Liver (tissue), 9 donors: ENCODE results near the gene USP15. TPM values are rescaled to one million over a fixed set of nuclear protein-coding genes. Genes with fewer than 3 reads are reported as not detected.

Experiments used
- DNase-seq: peaks from one replicate; pipeline ENCODE4 v3.0.0-alpha.2; 2017; ENCODE audit warnings: low spot score
- H3K27ac ChIP-seq, 2 donors: one replicate each; pipeline ENCODE4 v1.7.0; 2013; ENCODE audit warnings: inconsistent platforms in 2 of 2, low read length in 2 of 2, control low read depth in 1 of 2, low read depth in 1 of 2, mild to moderate bottlenecking in 1 of 2
- H3K27me3 ChIP-seq, 4 donors: one replicate each; pipeline versions ENCODE4 v1.6.1 to v1.7.0; 2013; ENCODE audit warnings: low read length in 3 of 4, inconsistent platforms in 1 of 4, mild to moderate bottlenecking in 1 of 4, moderate library complexity in 1 of 4; ENCODE audit not compliant: control insufficient read depth in 4 of 4, insufficient read depth in 4 of 4
- H3K36me3 ChIP-seq, 4 donors: one replicate each; pipeline versions ENCODE4 v1.6.1 to v1.7.0; 2013; ENCODE audit warnings: low read length in 3 of 4, mild to moderate bottlenecking in 3 of 4, low read depth in 1 of 4, moderate library complexity in 1 of 4; ENCODE audit not compliant: control insufficient read depth in 4 of 4, insufficient read depth in 3 of 4
- H3K4me1 ChIP-seq, 4 donors: one replicate each; pipeline versions ENCODE4 v1.6.1 to v1.7.0; 2013; ENCODE audit warnings: low read length in 3 of 4, mild to moderate bottlenecking in 3 of 4, moderate library complexity in 1 of 4; ENCODE audit not compliant: control insufficient read depth in 4 of 4, insufficient read depth in 4 of 4
- H3K4me3 ChIP-seq, 3 donors: one replicate each; pipeline versions ENCODE4 v1.6.1 to v1.7.0; 2013; ENCODE audit warnings: low read length in 3 of 3, control low read depth in 1 of 3, low read depth in 1 of 3, mild to moderate bottlenecking in 1 of 3
- H3K9ac ChIP-seq, 2 donors: one replicate each; pipeline ENCODE4 v1.7.0; 2013; ENCODE audit warnings: low read length in 2 of 2, mild to moderate bottlenecking in 2 of 2, moderate library complexity in 2 of 2, control low read depth in 1 of 2, low read depth in 1 of 2
- H3K9me3 ChIP-seq, 4 donors: one replicate each; pipeline versions ENCODE4 v1.6.1 to v1.7.0; 2013; ENCODE audit warnings: low read length in 3 of 4; ENCODE audit not compliant: control insufficient read depth in 4 of 4
- EGR1 ChIP-seq, 2 donors: IDR thresholded peaks; 2 replicates each; pipeline ENCODE4 v1.6.1; 2016 to 2018; ENCODE audit warnings: antibody characterized with exemption in 2 of 2, low read depth in 2 of 2
- FOXA1 ChIP-seq: IDR thresholded peaks from 2 replicates; pipeline ENCODE4 v1.6.1; 2016; ENCODE audit warnings: antibody characterized with exemption
- FOXA2 ChIP-seq: IDR thresholded peaks from 2 replicates; pipeline ENCODE4 v1.6.1; 2016; ENCODE audit warnings: antibody characterized with exemption
- GABPA ChIP-seq, 2 donors: IDR thresholded peaks in 1 of 2; conservative IDR thresholded peaks in 1 of 2; 2 replicates each; pipeline ENCODE4 v1.6.1; 2016; ENCODE audit warnings: antibody characterized with exemption in 2 of 2, mild to moderate bottlenecking in 1 of 2, moderate library complexity in 1 of 2
- HNF4A ChIP-seq, 2 donors: conservative IDR thresholded peaks; 2 replicates each; pipeline ENCODE4 v1.6.1; 2016; ENCODE audit warnings: antibody characterized with exemption in 2 of 2, mild to moderate bottlenecking in 2 of 2
- HNF4G ChIP-seq: IDR thresholded peaks from 2 replicates; pipeline ENCODE4 v1.6.1; 2016; ENCODE audit warnings: antibody characterized with exemption
- JUND ChIP-seq, 2 donors: IDR thresholded peaks; 2 replicates each; pipeline ENCODE4 v1.6.1; 2016; ENCODE audit warnings: antibody characterized with exemption in 2 of 2
- NR2F2 ChIP-seq: IDR thresholded peaks from 2 replicates; pipeline ENCODE4 v1.6.1; 2016; ENCODE audit warnings: antibody characterized with exemption
- RAD21 ChIP-seq, 2 donors: IDR thresholded peaks; 2 replicates each; pipeline ENCODE4 v1.6.1; 2016; ENCODE audit warnings: antibody characterized with exemption in 2 of 2, mild to moderate bottlenecking in 2 of 2
- RXRA ChIP-seq, 2 donors: IDR thresholded peaks; 2 replicates each; pipeline ENCODE4 v1.6.1; 2017 to 2018; ENCODE audit warnings: antibody characterized with exemption in 2 of 2, mild to moderate bottlenecking in 1 of 2
- SP1 ChIP-seq: IDR thresholded peaks from 2 replicates; pipeline ENCODE4 v1.6.1; 2018; ENCODE audit warnings: antibody characterized with exemption, mild to moderate bottlenecking
- TAF1 ChIP-seq: conservative IDR thresholded peaks from 2 replicates; pipeline ENCODE4 v1.6.1; 2016; ENCODE audit warnings: antibody characterized with exemption, mild to moderate bottlenecking
- YY1 ChIP-seq: IDR thresholded peaks from 2 replicates; pipeline ENCODE4 v1.6.1; 2016; ENCODE audit warnings: antibody characterized with exemption, mild to moderate bottlenecking
- WGBS: extraction: QIAGEN DNeasy Blood & Tissue Kit; methylation state at CpG from one replicate; pipeline ENCODE4 v1.1.7; 2013; 5-methylcytosine and 5-hydroxymethylcytosine counted together
- polyA plus RNA-seq, 2 donors: library from polyadenylated mRNA; stranded (reverse) in 1 of 2; unstranded in 1 of 2; fragments of 200-250 nt in 1 of 2; fragments of >200 nt in 1 of 2; fragmentation: Nextera tagmentation in 1 of 2; extraction: Ambion mirVana in 1 of 2; gene quantifications; one replicate each; pipeline versions ENCODE4 v1.2.1 to v1.2.3, GENCODE V29; 2013 to 2015
- total RNA-seq, 2 donors: library from RNA; depleted of rRNA; stranded (reverse); fragments of >200 nt; gene quantifications; one replicate each; pipeline ENCODE4 v1.2.3, GENCODE V29; 2014
- TF ChIP-seq, protein P1 (sequence below): IDR thresholded peaks from 2 replicates; pipeline ENCODE4 v1.6.1; 2016; ENCODE audit warnings: antibody characterized with exemption
- TF ChIP-seq, protein P2 (sequence below): IDR thresholded peaks from 2 replicates; pipeline ENCODE4 v1.6.1; 2016; ENCODE audit warnings: antibody characterized with exemption
- TF ChIP-seq, protein P3 (sequence below): fragments of 150-350 bp; IDR thresholded peaks from 2 replicates; pipeline ENCODE4 v1.5.1; 2017; ENCODE audit warnings: improper control_type of control experiment, low read depth, low read length; ENCODE audit not compliant: missing input control
- TF ChIP-seq, protein P4 (sequence below): IDR thresholded peaks from 2 replicates; pipeline ENCODE4 v1.6.1; 2016; ENCODE audit warnings: antibody characterized with exemption
- TF ChIP-seq, protein P5 (sequence below): IDR thresholded peaks from 2 replicates; pipeline ENCODE4 v1.6.1; 2016; ENCODE audit warnings: antibody characterized with exemption, mild to moderate bottlenecking
- donor health status: healthy.
- donor health status: healthy.
- donor health status: healthy.
- donor health status: healthy.
- donor health status: healthy.

USP15 gene
- total and polyA plus RNA-seq, 4 donors: 16.6 to 188 (median 56.5) TPM

DNA sequence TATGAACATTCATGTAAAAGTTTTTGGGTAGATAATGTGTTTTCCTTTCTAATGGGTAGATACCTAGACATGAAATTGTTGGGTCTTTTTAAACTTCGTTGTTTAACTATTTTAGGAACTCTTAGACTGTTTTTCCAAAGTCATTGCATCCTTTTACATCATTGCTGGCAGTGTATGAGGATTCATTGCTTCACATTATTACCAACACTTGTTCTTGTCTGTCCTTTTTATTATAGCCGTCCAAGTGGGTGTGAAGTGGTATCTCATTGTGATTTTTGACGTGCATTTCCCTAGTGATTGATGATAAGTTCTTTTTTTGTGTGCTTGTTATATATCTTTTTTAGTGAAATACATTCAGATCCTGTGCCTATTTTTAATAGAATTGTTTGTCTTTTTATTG lies 39.4 kb downstream of the USP15 start:
- no peak for DNase-seq
- no peak for TF ChIP-seq GABPA (IDR thresholded peaks at IDR 0.05 in 1 of 2, conservative IDR thresholded peaks at IDR 0.05 in 1 of 2)
- TF ChIP-seq, protein P1, sequence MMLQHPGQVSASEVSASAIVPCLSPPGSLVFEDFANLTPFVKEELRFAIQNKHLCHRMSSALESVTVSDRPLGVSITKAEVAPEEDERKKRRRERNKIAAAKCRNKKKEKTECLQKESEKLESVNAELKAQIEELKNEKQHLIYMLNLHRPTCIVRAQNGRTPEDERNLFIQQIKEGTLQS: no peak
- no peak for TF ChIP-seq FOXA2
- TF ChIP-seq SP1: no peak
- no peak for TF ChIP-seq RAD21 (IDR thresholded peaks at IDR 0.05)
- TF ChIP-seq NR2F2: no peak
- TF ChIP-seq EGR1 (IDR thresholded peaks at IDR 0.05; ENCODE audit: low read depth in 2 of 2): no peak
- no peak for TF ChIP-seq HNF4A (conservative IDR thresholded peaks at IDR 0.05)
- no peak for TF ChIP-seq RXRA (IDR thresholded peaks at IDR 0.05)
- TF ChIP-seq, protein P2, sequence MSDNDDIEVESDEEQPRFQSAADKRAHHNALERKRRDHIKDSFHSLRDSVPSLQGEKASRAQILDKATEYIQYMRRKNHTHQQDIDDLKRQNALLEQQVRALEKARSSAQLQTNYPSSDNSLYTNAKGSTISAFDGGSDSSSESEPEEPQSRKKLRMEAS: no peak
- no peak for TF ChIP-seq HNF4G
- no peak for TF ChIP-seq FOXA1
- TF ChIP-seq TAF1: no peak
- no peak for TF ChIP-seq JUND (IDR thresholded peaks at IDR 0.05)
- no peak for TF ChIP-seq YY1
- TF ChIP-seq, protein P3, sequence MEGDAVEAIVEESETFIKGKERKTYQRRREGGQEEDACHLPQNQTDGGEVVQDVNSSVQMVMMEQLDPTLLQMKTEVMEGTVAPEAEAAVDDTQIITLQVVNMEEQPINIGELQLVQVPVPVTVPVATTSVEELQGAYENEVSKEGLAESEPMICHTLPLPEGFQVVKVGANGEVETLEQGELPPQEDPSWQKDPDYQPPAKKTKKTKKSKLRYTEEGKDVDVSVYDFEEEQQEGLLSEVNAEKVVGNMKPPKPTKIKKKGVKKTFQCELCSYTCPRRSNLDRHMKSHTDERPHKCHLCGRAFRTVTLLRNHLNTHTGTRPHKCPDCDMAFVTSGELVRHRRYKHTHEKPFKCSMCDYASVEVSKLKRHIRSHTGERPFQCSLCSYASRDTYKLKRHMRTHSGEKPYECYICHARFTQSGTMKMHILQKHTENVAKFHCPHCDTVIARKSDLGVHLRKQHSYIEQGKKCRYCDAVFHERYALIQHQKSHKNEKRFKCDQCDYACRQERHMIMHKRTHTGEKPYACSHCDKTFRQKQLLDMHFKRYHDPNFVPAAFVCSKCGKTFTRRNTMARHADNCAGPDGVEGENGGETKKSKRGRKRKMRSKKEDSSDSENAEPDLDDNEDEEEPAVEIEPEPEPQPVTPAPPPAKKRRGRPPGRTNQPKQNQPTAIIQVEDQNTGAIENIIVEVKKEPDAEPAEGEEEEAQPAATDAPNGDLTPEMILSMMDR: no peak
- TF ChIP-seq, protein P4, sequence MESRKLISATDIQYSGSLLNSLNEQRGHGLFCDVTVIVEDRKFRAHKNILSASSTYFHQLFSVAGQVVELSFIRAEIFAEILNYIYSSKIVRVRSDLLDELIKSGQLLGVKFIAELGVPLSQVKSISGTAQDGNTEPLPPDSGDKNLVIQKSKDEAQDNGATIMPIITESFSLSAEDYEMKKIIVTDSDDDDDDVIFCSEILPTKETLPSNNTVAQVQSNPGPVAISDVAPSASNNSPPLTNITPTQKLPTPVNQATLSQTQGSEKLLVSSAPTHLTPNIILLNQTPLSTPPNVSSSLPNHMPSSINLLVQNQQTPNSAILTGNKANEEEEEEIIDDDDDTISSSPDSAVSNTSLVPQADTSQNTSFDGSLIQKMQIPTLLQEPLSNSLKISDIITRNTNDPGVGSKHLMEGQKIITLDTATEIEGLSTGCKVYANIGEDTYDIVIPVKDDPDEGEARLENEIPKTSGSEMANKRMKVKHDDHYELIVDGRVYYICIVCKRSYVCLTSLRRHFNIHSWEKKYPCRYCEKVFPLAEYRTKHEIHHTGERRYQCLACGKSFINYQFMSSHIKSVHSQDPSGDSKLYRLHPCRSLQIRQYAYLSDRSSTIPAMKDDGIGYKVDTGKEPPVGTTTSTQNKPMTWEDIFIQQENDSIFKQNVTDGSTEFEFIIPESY: no peak
- TF ChIP-seq, protein P5, sequence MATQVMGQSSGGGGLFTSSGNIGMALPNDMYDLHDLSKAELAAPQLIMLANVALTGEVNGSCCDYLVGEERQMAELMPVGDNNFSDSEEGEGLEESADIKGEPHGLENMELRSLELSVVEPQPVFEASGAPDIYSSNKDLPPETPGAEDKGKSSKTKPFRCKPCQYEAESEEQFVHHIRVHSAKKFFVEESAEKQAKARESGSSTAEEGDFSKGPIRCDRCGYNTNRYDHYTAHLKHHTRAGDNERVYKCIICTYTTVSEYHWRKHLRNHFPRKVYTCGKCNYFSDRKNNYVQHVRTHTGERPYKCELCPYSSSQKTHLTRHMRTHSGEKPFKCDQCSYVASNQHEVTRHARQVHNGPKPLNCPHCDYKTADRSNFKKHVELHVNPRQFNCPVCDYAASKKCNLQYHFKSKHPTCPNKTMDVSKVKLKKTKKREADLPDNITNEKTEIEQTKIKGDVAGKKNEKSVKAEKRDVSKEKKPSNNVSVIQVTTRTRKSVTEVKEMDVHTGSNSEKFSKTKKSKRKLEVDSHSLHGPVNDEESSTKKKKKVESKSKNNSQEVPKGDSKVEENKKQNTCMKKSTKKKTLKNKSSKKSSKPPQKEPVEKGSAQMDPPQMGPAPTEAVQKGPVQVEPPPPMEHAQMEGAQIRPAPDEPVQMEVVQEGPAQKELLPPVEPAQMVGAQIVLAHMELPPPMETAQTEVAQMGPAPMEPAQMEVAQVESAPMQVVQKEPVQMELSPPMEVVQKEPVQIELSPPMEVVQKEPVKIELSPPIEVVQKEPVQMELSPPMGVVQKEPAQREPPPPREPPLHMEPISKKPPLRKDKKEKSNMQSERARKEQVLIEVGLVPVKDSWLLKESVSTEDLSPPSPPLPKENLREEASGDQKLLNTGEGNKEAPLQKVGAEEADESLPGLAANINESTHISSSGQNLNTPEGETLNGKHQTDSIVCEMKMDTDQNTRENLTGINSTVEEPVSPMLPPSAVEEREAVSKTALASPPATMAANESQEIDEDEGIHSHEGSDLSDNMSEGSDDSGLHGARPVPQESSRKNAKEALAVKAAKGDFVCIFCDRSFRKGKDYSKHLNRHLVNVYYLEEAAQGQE: no peak
- Histone ChIP-seq H3K9me3 (peaks cover 0 to 2% (median 0%) of the 10 kb centered on the region in 4 donors), H3K27ac (no peak overlapping the region), H3K36me3 (peaks cover 5 to 32% (median 25%) of the 10 kb centered on the region in 4 donors), H3K9ac (no peak overlapping the region), H3K4me3 (no peak overlapping the region), H3K4me1 (peaks cover 0 to 1% (median 0%) of the 10 kb centered on the region in 4 donors), H3K27me3 (no peaks in the 10 kb centered on the region)
- 86% methylated on average over 3 of the region's 3 CpGs for WGBS
